A549 (cell line): Measurements from ENCODE around the gene KCNMA1. TPM values are rescaled to one million over a fixed set of nuclear protein-coding genes. Genes with fewer than 3 reads are reported as not detected.

Experiments
- ATAC-seq, 2 experiments: fragments of 200-7000 bp in 1 of 2; fragments of >200 bp in 1 of 2; cut with Nextera tagmentation in 1 of 2; cut with Tn5 transposase in 1 of 2; 3 replicates each; pipeline versions ENCODE4 v1.8.0 to v1.9.1; 2018 to 2020; ENCODE audit warnings: mild to moderate bottlenecking in 1 of 2, moderate library complexity in 1 of 2
- CTCF ChIA-PET: fragments of 300-600 bp; sonication (Branson Sonifier 250); formaldehyde crosslinking; extraction: SDS; loops from one replicate; lab custom pipeline; 2021; ENCODE audit warnings: antibody characterized with exemption, inconsistent platforms; lab: Yijun Ruan, JAX
- POLR2A ChIA-PET: fragments of 350-600 bp; formaldehyde crosslinking; extraction: SDS; loops from one replicate; lab custom pipeline; 2021; ENCODE audit warnings: antibody characterized with exemption, inconsistent platforms; lab: Yijun Ruan, JAX
- DNase-seq, 2 experiments: peaks; one replicate each; pipeline versions ENCODE4 v3.0.0 to v3.0.0-alpha.2; 2011 to 2016; ENCODE audit warnings: low read depth in 1 of 2, low spot score in 1 of 2
- FAIRE-seq: peaks from 2 replicates; lab custom pipeline; 2011; peaks lifted over from hg19 to GRCh38; lab: Jason Lieb, UNC
- H3K27ac ChIP-seq, 2 experiments: fragments of >200 bp; sonication (Bioruptor Twin); formaldehyde crosslinking; 3 replicates each; pipeline ENCODE4 v1.5.1; 2016 to 2017
- H3K4me1 ChIP-seq: fragments of >200 bp; sonication (Bioruptor Twin); formaldehyde crosslinking; 3 replicates; pipeline ENCODE4 v1.6.1; 2016
- H3K4me2 ChIP-seq: fragments of >200 bp; sonication (Bioruptor Twin); formaldehyde crosslinking; 3 replicates; pipeline ENCODE4 v1.6.1; 2016
- H3K4me3 ChIP-seq: fragments of >200 bp; sonication (Bioruptor Twin); formaldehyde crosslinking; 3 replicates; pipeline ENCODE4 v1.5.1; 2016
- H3K9me3 ChIP-seq: fragments of >200 bp; sonication (Bioruptor Twin); formaldehyde crosslinking; 3 replicates; pipeline ENCODE4 v1.6.1; 2016
- FOSB ChIP-seq: fragments of 250-450 bp; sonication (Bioruptor Pico); IDR thresholded peaks from 2 replicates; pipeline ENCODE4 v1.5.0; 2020; ENCODE audit warnings: mild to moderate bottlenecking, moderate library complexity
- FOSL2 ChIP-seq, 2 experiments: fragments of 450-650 bp in 1 of 2; fragments of >200 bp in 1 of 2; sonication (Bioruptor Twin) in 1 of 2; formaldehyde crosslinking; IDR thresholded peaks; 2 replicates each; pipeline versions ENCODE4 v1.5.0 to v1.6.1; 2016 to 2020; ENCODE audit warnings: mild to moderate bottlenecking in 1 of 2, moderate library complexity in 1 of 2
- HEYL ChIP-seq: fragments of 250-450 bp; sonication (Bioruptor Pico); IDR thresholded peaks from 2 replicates; pipeline ENCODE4 v1.8.0; 2021; ENCODE audit warnings: mild to moderate bottlenecking, moderate library complexity
- JUNB ChIP-seq: fragments of >200 bp; sonication (Bioruptor Twin); formaldehyde crosslinking; IDR thresholded peaks from 2 replicates; pipeline ENCODE4 v1.6.1; 2016
- MAFK ChIP-seq: fragments of 450-650 bp; IDR thresholded peaks from 2 replicates; pipeline ENCODE4 v1.6.1; 2014; ENCODE audit not compliant: partially characterized antibody
- MYC ChIP-seq: IDR thresholded peaks from 2 replicates; pipeline ENCODE4 v1.6.1; 2012; ENCODE audit warnings: mild to moderate bottlenecking, inconsistent platforms, low read length, improper control_type of control experiment, borderline replicate concordance
- NR3C1 ChIP-seq: fragments of >200 bp; sonication (Bioruptor Twin); formaldehyde crosslinking; IDR thresholded peaks from 3 replicates; pipeline ENCODE4 v1.6.1; 2017
- POLR2A ChIP-seq: IDR thresholded peaks from 2 replicates; pipeline ENCODE4 v1.6.1; 2012; ENCODE audit warnings: mild to moderate bottlenecking, low read length
- POLR2AphosphoS2 ChIP-seq: conservative IDR thresholded peaks from 2 replicates; pipeline ENCODE4 v1.6.1; 2012; ENCODE audit warnings: low read length, improper control_type of control experiment, inconsistent platforms
- REST ChIP-seq: fragments of 200-600 bp; sonication (generic); IDR thresholded peaks from 2 replicates; pipeline ENCODE4 v1.6.1; 2016; ENCODE audit warnings: antibody characterized with exemption, mild to moderate bottlenecking, moderate library complexity
- WGBS: methylation state at CpG from one replicate; pipeline ENCODE4 v1.1.6; 2017; ENCODE audit errors: missing lambda C conversion rate; 5-methylcytosine and 5-hydroxymethylcytosine counted together
- polyA plus RNA-seq, 4 experiments: library from polyadenylated mRNA; depleted of rRNA in 3 of 4; stranded (reverse); fragments of >200 nt; fragmentation: RNase III in 1 of 4; extraction: RNeasy Plus Mini Kit Qiagen cat#74134 plus additional on column Dnase treatment in 1 of 4; gene quantifications; 2 replicates in 3 of 4; 3 replicates in 1 of 4; pipeline ENCODE4 v1.2.3, GENCODE V29; 2011 to 2017
- TF ChIP-seq, protein P1 (sequence below): fragments of 250-450 bp; sonication (Bioruptor Pico); IDR thresholded peaks from 2 replicates; pipeline ENCODE4 v1.5.0; 2021; ENCODE audit warnings: mild to moderate bottlenecking, moderate library complexity, borderline replicate concordance
- TF ChIP-seq, protein P2 (sequence below): fragments of >200 bp; sonication (Bioruptor Twin); formaldehyde crosslinking; IDR thresholded peaks from 3 replicates; pipeline ENCODE4 v1.6.1; 2016

Gene KCNMA1
- polyA plus RNA-seq, 2 of the 4 experiments (the other 2 are of a cell fraction) = 14.9 to 30.6 TPM

GRCh38 chr10:77664696-77665095, 27.1 kb upstream of the KCNMA1 start:
- ChIA-PET CTCF (interaction anchor here (1.1 kb wide), 1 partner anchor 47 kb away, joined by 3 read pairs; no protein-coding TSS in a partner anchor), POLR2A (no interaction called here)
- DNase-seq (no peak), ATAC-seq (no peak), FAIRE-seq (no peak)
- peaks cover 4% of the 10 kb centered on the region; the same call in 2 of the 3 replicates for H3K9me3 ChIP-seq
- no peaks in the 10 kb centered on the region for H3K4me1 ChIP-seq
- H3K27ac ChIP-seq = no peak overlapping the region
- TF ChIP-seq JUNB = no peak
- 15% methylated on average over 3 of the region's 3 CpGs for WGBS
- no peak overlapping the region for H3K4me2 ChIP-seq
- no peak overlapping the region for H3K4me3 ChIP-seq

DNA sequence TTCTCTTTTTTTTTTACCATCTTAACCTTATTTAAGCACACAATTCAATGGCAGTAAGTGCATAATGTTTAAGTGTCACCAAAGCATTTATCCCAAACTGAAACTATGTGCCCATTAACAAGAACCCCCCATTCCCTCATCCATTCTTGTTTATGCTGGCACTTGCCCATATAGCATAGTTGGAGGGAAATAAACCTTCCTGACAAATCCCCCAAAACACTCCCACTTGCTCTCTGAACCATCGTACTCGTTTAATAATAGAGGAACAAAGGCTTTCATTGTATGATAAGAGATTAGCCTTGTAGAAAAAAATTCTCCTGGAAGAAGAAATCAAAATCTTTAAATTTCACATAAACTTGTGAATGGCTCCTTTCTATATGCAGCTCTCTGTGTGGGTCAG, 26.4 kb upstream of the KCNMA1 start:
- peaks cover 9% of the 10 kb centered on the region; the same call in 2 of the 3 replicates for H3K9me3 ChIP-seq
- no peak for ATAC-seq
- no peaks in the 10 kb centered on the region for H3K4me1 ChIP-seq
- H3K4me2 ChIP-seq = no peak overlapping the region
- FAIRE-seq = no peak
- no peak overlapping the region for H3K27ac ChIP-seq
- H3K4me3 ChIP-seq = no peak overlapping the region
- POLR2A ChIA-PET = no interaction called here
- WGBS = 55% methylated on average over 2 of the region's 2 CpGs
- CTCF ChIA-PET = interaction anchor here (1.1 to 1.8 kb wide), 2 partner anchors 47 to 48 kb away, joined by 3 to 7 read pairs; no protein-coding TSS in a partner anchor
- TF ChIP-seq NR3C1 (no peak), POLR2A (no peak), FOSL2 (IDR thresholded peaks at IDR 0.05) (no peak), FOSL2 (CRISPR knock-in tag; IDR thresholded peaks at IDR 0.05) (no peak), POLR2AphosphoS2 (no peak), MAFK (no peak), REST (no peak), HEYL (CRISPR knock-in tag) (no peak)
- TF ChIP-seq, protein P1, sequence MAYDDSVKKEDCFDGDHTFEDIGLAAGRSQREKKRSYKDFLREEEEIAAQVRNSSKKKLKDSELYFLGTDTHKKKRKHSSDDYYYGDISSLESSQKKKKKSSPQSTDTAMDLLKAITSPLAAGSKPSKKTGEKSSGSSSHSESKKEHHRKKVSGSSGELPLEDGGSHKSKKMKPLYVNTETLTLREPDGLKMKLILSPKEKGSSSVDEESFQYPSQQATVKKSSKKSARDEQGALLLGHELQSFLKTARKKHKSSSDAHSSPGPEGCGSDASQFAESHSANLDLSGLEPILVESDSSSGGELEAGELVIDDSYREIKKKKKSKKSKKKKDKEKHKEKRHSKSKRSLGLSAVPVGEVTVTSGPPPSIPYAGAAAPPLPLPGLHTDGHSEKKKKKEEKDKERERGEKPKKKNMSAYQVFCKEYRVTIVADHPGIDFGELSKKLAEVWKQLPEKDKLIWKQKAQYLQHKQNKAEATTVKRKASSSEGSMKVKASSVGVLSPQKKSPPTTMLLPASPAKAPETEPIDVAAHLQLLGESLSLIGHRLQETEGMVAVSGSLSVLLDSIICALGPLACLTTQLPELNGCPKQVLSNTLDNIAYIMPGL (CRISPR knock-in tag) = no peak
- DNase-seq = no peak

- CTCF ChIA-PET = interaction anchor here (1.0 to 1.2 kb wide), 2 partner anchors 20 to 411 kb away, joined by 3 to 4 read pairs; no protein-coding TSS in a partner anchor
- 57% methylated on average over 6 of the region's 6 CpGs for WGBS
- TF ChIP-seq, protein P2, sequence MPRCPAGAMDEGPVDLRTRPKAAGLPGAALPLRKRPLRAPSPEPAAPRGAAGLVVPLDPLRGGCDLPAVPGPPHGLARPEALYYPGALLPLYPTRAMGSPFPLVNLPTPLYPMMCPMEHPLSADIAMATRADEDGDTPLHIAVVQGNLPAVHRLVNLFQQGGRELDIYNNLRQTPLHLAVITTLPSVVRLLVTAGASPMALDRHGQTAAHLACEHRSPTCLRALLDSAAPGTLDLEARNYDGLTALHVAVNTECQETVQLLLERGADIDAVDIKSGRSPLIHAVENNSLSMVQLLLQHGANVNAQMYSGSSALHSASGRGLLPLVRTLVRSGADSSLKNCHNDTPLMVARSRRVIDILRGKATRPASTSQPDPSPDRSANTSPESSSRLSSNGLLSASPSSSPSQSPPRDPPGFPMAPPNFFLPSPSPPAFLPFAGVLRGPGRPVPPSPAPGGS = no peak
- TF ChIP-seq FOSB (CRISPR knock-in tag) (no peak), MYC (no peak)
Observed at GRCh38 chr10:77661674-77662073, 24.1 kb upstream of the KCNMA1 start.

More at GRCh38 chr10:77661674-77662073, 24.1 kb upstream of the KCNMA1 start:
- Histone ChIP-seq H3K4me3 (no peak overlapping the region), H3K4me1 (no peaks in the 10 kb centered on the region), H3K9me3 (peaks cover 10% of the 10 kb centered on the region; the same call in 2 of the 3 replicates), H3K4me2 (no peak overlapping the region), H3K27ac (no peak overlapping the region)
- FAIRE-seq = no peak
- no peak for ATAC-seq
- no peak for DNase-seq
- POLR2A ChIA-PET = no interaction called here
